GM12878 (cell line): ENCODE measurements around the gene CBX8. TPM values are rescaled to one million over a fixed set of nuclear protein-coding genes. Genes with fewer than 3 reads are reported as not detected.

Source experiments
- ATAC-seq: fragments of 200-7000 bp; cut with Tn5 transposase; 3 replicates; pipeline ENCODE4 v1.9.1; 2020; ENCODE audit warnings: mild to moderate bottlenecking, moderate library complexity
- BruUV-seq: library from RNA; stranded (reverse); fragments of 400-500 nt; replicated peaks from 2 replicates; lab custom pipeline; 2021; lab: Mats Ljungman, UMichigan
- CTCF ChIA-PET: fragments of 300-600 bp; sonication (Branson Sonifier 250); formaldehyde crosslinking; extraction: SDS; loops from one replicate; lab custom pipeline; 2021; ENCODE audit warnings: inconsistent platforms; lab: Yijun Ruan, JAX
- POLR2A ChIA-PET: fragments of 350-600 bp; formaldehyde crosslinking; extraction: SDS; loops from one replicate; lab custom pipeline; 2021; ENCODE audit warnings: inconsistent platforms; lab: Charles Lee
- RAD21 ChIA-PET: fragments of 300-600 bp; sonication (Branson Sonifier 250); formaldehyde crosslinking; loops from one replicate; lab custom pipeline; 2023; ENCODE audit warnings: antibody characterized with exemption; ENCODE audit not compliant: unreplicated experiment; lab: Charles Lee
- SMC1A ChIA-PET: fragments of 300-600 bp; sonication (Branson Sonifier 250); formaldehyde crosslinking; loops from one replicate; lab custom pipeline; 2023; ENCODE audit not compliant: unreplicated experiment, uncharacterized antibody; lab: Charles Lee
- DNase-seq: peaks from one replicate; pipeline ENCODE4 v3.0.0-alpha.2; 2011; ENCODE audit warnings: low read depth, low spot score
- FAIRE-seq: peaks from 3 replicates; lab custom pipeline; 2011; peaks lifted over from hg19 to GRCh38; lab: Jason Lieb, UNC
- H2AFZ ChIP-seq: 2 replicates; pipeline ENCODE4 v1.6.0; 2011; ENCODE audit warnings: low read depth, low read length, control low read depth; ENCODE audit not compliant: control insufficient read depth
- H3K27ac ChIP-seq: 2 replicates; pipeline ENCODE4 v1.5.1; 2011; ENCODE audit warnings: control low read depth; ENCODE audit not compliant: control insufficient read depth, insufficient read depth
- H3K27me3 ChIP-seq, 2 experiments: replicated peaks in 1 of 2; 2 replicates each; pipeline versions ENCODE4 v1.6.0 to v1.6.1; 2011; ENCODE audit warnings: low read length in 1 of 2; ENCODE audit not compliant: control insufficient read depth in 2 of 2, insufficient read depth in 2 of 2
- H3K36me3 ChIP-seq, 2 experiments: 2 replicates each; pipeline ENCODE4 v1.5.1; 2011; ENCODE audit warnings: low read length in 1 of 2; ENCODE audit not compliant: control insufficient read depth in 2 of 2, insufficient read depth in 2 of 2
- H3K4me1 ChIP-seq: 2 replicates; pipeline ENCODE4 v1.6.1; 2011; ENCODE audit warnings: mild to moderate bottlenecking, low read length, moderate library complexity, mixed read lengths; ENCODE audit not compliant: control insufficient read depth, insufficient read depth
- H3K4me2 ChIP-seq: 2 replicates; pipeline ENCODE4 v1.6.0; 2011; ENCODE audit warnings: control low read depth; ENCODE audit not compliant: control insufficient read depth, insufficient read depth
- H3K4me3 ChIP-seq: fragments of 200-600 bp; sonication (generic); 2 replicates; pipeline ENCODE4 v1.5.1; 2016
- H3K79me2 ChIP-seq: 2 replicates; pipeline ENCODE4 v1.6.0; 2011; ENCODE audit warnings: low read length; ENCODE audit not compliant: control insufficient read depth, insufficient read depth
- H3K9ac ChIP-seq: 2 replicates; pipeline ENCODE4 v1.8.0; 2011; ENCODE audit warnings: low read length, control low read depth, mixed read lengths; ENCODE audit not compliant: control insufficient read depth, insufficient read depth
- H3K9me3 ChIP-seq: replicated peaks from 3 replicates; pipeline ENCODE4 v1.5.1; 2011; ENCODE audit warnings: mild to moderate bottlenecking, low read length; ENCODE audit not compliant: control insufficient read depth, insufficient read depth
- H4K20me1 ChIP-seq: 2 replicates; pipeline ENCODE4 v1.6.0; 2011; ENCODE audit not compliant: control insufficient read depth, insufficient read depth
- CREB1 ChIP-seq: IDR thresholded peaks from 2 replicates; pipeline ENCODE4 v1.6.1; 2012; ENCODE audit warnings: low read depth, mild to moderate bottlenecking, inconsistent platforms
- DPF2 ChIP-seq: fragments of 450-650 bp; IDR thresholded peaks from 2 replicates; pipeline ENCODE4 v1.6.1; 2017; ENCODE audit warnings: mild to moderate bottlenecking
- EP300 ChIP-seq, 2 experiments: fragments of 150-350 bp in 1 of 2; IDR thresholded peaks; 2 replicates each; pipeline ENCODE4 v1.6.1; 2011 to 2012; ENCODE audit warnings: low read depth in 2 of 2, low read length in 2 of 2, borderline replicate concordance in 1 of 2, improper control_type of control experiment in 1 of 2, inconsistent platforms in 1 of 2; ENCODE audit not compliant: control insufficient read depth in 1 of 2
- GATAD2B ChIP-seq: fragments of 450-650 bp; conservative IDR thresholded peaks from 2 replicates; pipeline ENCODE4 v1.6.1; 2017; ENCODE audit warnings: low read depth, mild to moderate bottlenecking, moderate library complexity
- IRF5 ChIP-seq: fragments of 450-650 bp; IDR thresholded peaks from 2 replicates; pipeline ENCODE4 v1.6.1; 2017; ENCODE audit warnings: borderline replicate concordance
- MXI1 ChIP-seq: fragments of 150-350 bp; IDR thresholded peaks from 2 replicates; pipeline ENCODE4 v1.6.1; 2011; ENCODE audit warnings: low read depth, mild to moderate bottlenecking, inconsistent platforms, low read length, improper control_type of control experiment
- MYC ChIP-seq: IDR thresholded peaks from 2 replicates; pipeline ENCODE4 v1.6.1; 2011; ENCODE audit warnings: mild to moderate bottlenecking, low read length, moderate library complexity, inconsistent platforms; ENCODE audit not compliant: insufficient read depth, insufficient replicate concordance, insufficient read length, severe bottlenecking
- NKRF ChIP-seq: fragments of 450-650 bp; conservative IDR thresholded peaks from 2 replicates; pipeline ENCODE4 v1.6.1; 2017; ENCODE audit warnings: mild to moderate bottlenecking, moderate library complexity
- PAX5 ChIP-seq: IDR thresholded peaks from 2 replicates; pipeline ENCODE4 v1.6.1; 2011; ENCODE audit warnings: low read depth, low read length, borderline replicate concordance
- RFX5 ChIP-seq: IDR thresholded peaks from 2 replicates; pipeline ENCODE4 v1.6.1; 2011; ENCODE audit warnings: low read depth, low read length, improper control_type of control experiment
- SKIL ChIP-seq: fragments of 450-650 bp; IDR thresholded peaks from 2 replicates; pipeline ENCODE4 v1.6.1; 2017; ENCODE audit warnings: mild to moderate bottlenecking, low read depth, inconsistent platforms; ENCODE audit not compliant: poor library complexity, severe bottlenecking
- SUZ12 ChIP-seq: fragments of 200-600 bp; sonication (generic); IDR thresholded peaks from one replicate; pipeline ENCODE4 v1.6.1; 2018; ENCODE audit warnings: antibody characterized with exemption, mild to moderate bottlenecking; ENCODE audit not compliant: unreplicated experiment
- TARDBP ChIP-seq: IDR thresholded peaks from 2 replicates; pipeline ENCODE4 v1.6.1; 2016; ENCODE audit warnings: borderline replicate concordance
- WRNIP1 ChIP-seq: IDR thresholded peaks from 2 replicates; pipeline ENCODE4 v1.6.1; 2011; ENCODE audit warnings: low read depth, low read length, improper control_type of control experiment, borderline replicate concordance
- WGBS: methylation state at CpG from one replicate; pipeline ENCODE4 v1.1.6; 2016; ENCODE audit warnings: low lambda C conversion rate; ENCODE audit not compliant: insufficient replicate concordance, insufficient coverage; ENCODE audit errors: missing lambda C conversion rate; 5-methylcytosine and 5-hydroxymethylcytosine counted together
- in situ Hi-C: fragments of 300-500 bp; cut with MboI; formaldehyde crosslinking; loops from 9 replicates; pipeline ENCODE4 v1.14.3; 2018; ENCODE audit warnings: mixed read lengths
- intact Hi-C: fragments of 100-400 bp; cut with micrococcal nuclease; formaldehyde crosslinking; loops from one replicate; pipeline ENCODE4 v1.14.2; 2022; ENCODE audit not compliant: unreplicated experiment
- polyA plus RNA-seq, 11 experiments: library from polyadenylated mRNA; depleted of rRNA in 4 of 11; unstranded in 6 of 11; stranded (reverse) in 5 of 11; fragments of >200 nt; fragmentation: Nextera tagmentation in 4 of 11; fragmentation: Illumina TruSeq in 1 of 11; extraction: Ambion mirVana in 4 of 11; extraction: Trizol in 1 of 11; gene quantifications; 1 replicate in 1 of 11; 2 replicates in 10 of 11; pipeline versions ENCODE4 v1.2.1 to v1.2.3, GENCODE V29; 2011 to 2016; ENCODE audit warnings: inconsistent platforms in 2 of 11, missing spikeins in 2 of 11, low read depth in 1 of 11
- total RNA-seq, 4 experiments: library from RNA; depleted of rRNA in 3 of 4; stranded (reverse); fragments of >200 nt in 3 of 4; fragmentation: Illumina TruSeq in 1 of 4; extraction: Trizol in 1 of 4; gene quantifications; 2 replicates each; pipeline versions ENCODE4 v1.2.1 to v1.2.3, GENCODE V29; 2013 to 2021

CBX8 gene
- total and polyA plus RNA-seq, 10 of the 15 experiments (the other 5 are each of a cell fraction or from before 2014, with no cell fraction given): 0.03 to 6.7 (median 1.9) TPM

GRCh38 chr17:79797492-79798298 is 818 bp upstream of the CBX8 start (continued):
- TF ChIP-seq WRNIP1 (no peak), EP300 (IDR thresholded peaks at IDR 0.05; ENCODE audit: borderline replicate concordance in 1 of 2, control insufficient read depth in 1 of 2, low read depth in 2 of 2, low read length in 2 of 2) (no peak)
- TF ChIP-seq, all 136 proteins: peak for 4

- peaks cover 29% of the 10 kb centered on the region for H3K4me1 ChIP-seq
- ChIA-PET CTCF (interaction anchor here (0.8 to 1.8 kb wide), 7 partner anchors 12 to 189 kb away, joined by 3 to 8 read pairs (median 6); no protein-coding TSS in a partner anchor), SMC1A (interaction anchor here (1.0 to 1.5 kb wide), 4 partner anchors 9 to 119 kb away, joined by 3 to 12 read pairs (median 4); no protein-coding TSS in a partner anchor)
- TF ChIP-seq SUZ12: no peak
- TF ChIP-seq IRF5: no peak
- TF ChIP-seq RFX5: no peak
- no peak for TF ChIP-seq PAX5
- no peak for TF ChIP-seq MYC
- TF ChIP-seq SKIL: no peak
- TF ChIP-seq GATAD2B: 0 out of 2 replicates have a peak, but pooled peaks have one; percentile 14
- peak; percentile 53; the same call in 1 of the 2 replicates for TF ChIP-seq DPF2
- 0 out of 2 replicates have a peak, but pooled peaks have one; percentile 17 for TF ChIP-seq NKRF
- no peak for TF ChIP-seq TARDBP
- no peak for TF ChIP-seq MXI1
- TF ChIP-seq CREB1: no peak
Measured at GRCh38 chr17:79796444-79796762, 474 bp downstream of the CBX8 start.

More at GRCh38 chr17:79796444-79796762, 474 bp downstream of the CBX8 start:
- Histone ChIP-seq H3K9me3 (no peaks in the 10 kb centered on the region), H3K27me3 (peaks cover 14 to 31% of the 10 kb centered on the region in 2 experiments), H3K4me3 (peak overlapping the region; percentile 83), H3K4me2 (peak overlapping the region; percentile 66), H4K20me1 (no peaks in the 10 kb centered on the region), H3K27ac (no peak overlapping the region), H3K79me2 (no peaks in the 10 kb centered on the region), H2AFZ (peak overlapping the region; percentile 89), H3K9ac (peak overlapping the region; percentile 71), H3K36me3 (peaks cover 2 to 3% of the 10 kb centered on the region in 2 experiments; a peak in 2 of 4 replicates)
- intact Hi-C loops: no loop called here
- in situ Hi-C loops: no loop called here
- no peak for DNase-seq
- BruUV-seq: no TSS peak
- ChIA-PET POLR2A (interaction anchor here (0.5 to 1.8 kb wide), 10 partner anchors 15 to 494 kb away, joined by 3 to 15 read pairs (median 4); partner anchors contain the start of gene CBX4), RAD21 (interaction anchor here (0.9 to 1.4 kb wide), 15 partner anchors 9 to 197 kb away, joined by 3 to 22 read pairs (median 4); partner anchors contain the start of gene CBX4)
- ATAC-seq: no peak
- WGBS: under 1% methylated on average over 19 of the region's 19 CpGs
- no peak for FAIRE-seq
